Thoracic aorta (tissue), 2 donors: ENCODE data around the gene GLCE. TPM values are rescaled to one million over a fixed set of nuclear protein-coding genes. Genes with fewer than 3 reads are reported as not detected.

ENCODE experiments used
- ATAC-seq: fragments of 150-250 bp; one replicate; pipeline ENCODE4 v1.8.0; 2017; ENCODE audit warnings: low read depth; ENCODE audit not compliant: insufficient number of reproducible peaks, low FRiP score
- DNase-seq: peaks from one replicate; pipeline ENCODE4 v3.0.0-alpha.2; 2020; ENCODE audit warnings: low spot score
- H3K27ac ChIP-seq, 2 donors: fragments of 200-600 bp; sonication (generic); 1 replicate in 1 of 2; 2 replicates in 1 of 2; pipeline ENCODE4 v1.5.1; 2016; ENCODE audit warnings: mild to moderate bottlenecking in 2 of 2, moderate library complexity in 2 of 2
- H3K27me3 ChIP-seq: fragments of 200-600 bp; sonication (generic); replicated peaks from 2 replicates; pipeline ENCODE4 v1.6.0; 2016; ENCODE audit warnings: mild to moderate bottlenecking; ENCODE audit not compliant: insufficient read depth
- H3K36me3 ChIP-seq: fragments of 200-600 bp; sonication (generic); one replicate; pipeline ENCODE4 v1.5.1; 2016
- H3K4me1 ChIP-seq, 2 donors: fragments of 200-600 bp; sonication (generic); 1 replicate in 1 of 2; 2 replicates in 1 of 2; pipeline versions ENCODE4 v1.5.1 to v1.6.0; 2016; ENCODE audit warnings: low read depth in 2 of 2, mild to moderate bottlenecking in 1 of 2; ENCODE audit not compliant: control insufficient read depth in 1 of 2
- H3K4me3 ChIP-seq: fragments of 200-600 bp; sonication (generic); 2 replicates; pipeline ENCODE4 v1.5.1; 2016; ENCODE audit warnings: mild to moderate bottlenecking
- H3K9me3 ChIP-seq: fragments of 200-600 bp; sonication (generic); 2 replicates; pipeline ENCODE4 v1.5.1; 2016
- CTCF ChIP-seq: fragments of 200-600 bp; sonication (generic); IDR thresholded peaks from one replicate; pipeline ENCODE4 v1.5.1; 2019; ENCODE audit warnings: antibody characterized with exemption
- total RNA-seq, 2 donors: library from RNA; depleted of rRNA; stranded (reverse); fragments of >200 nt; gene quantifications; one replicate each; pipeline versions ENCODE4 v1.1.0 to v1.2.3, GENCODE V29; 2016

Gene GLCE
- total RNA-seq, 2 donors from 2014 or later: 8.5 to 11.8 TPM

GRCh38 chr15:69138963-69139362, 21.5 kb upstream of the GLCE start:
- DNase-seq: no peak

GRCh38 chr15:69140306-69140705, 20.1 kb upstream of the GLCE start:
- no peaks in the 10 kb centered on the region for H3K4me1 ChIP-seq
- DNase-seq (no peak), ATAC-seq (no peak)
- no peak for TF ChIP-seq CTCF
- no peaks in the 10 kb centered on the region for H3K36me3 ChIP-seq
- no peaks in the 10 kb centered on the region for H3K27me3 ChIP-seq
- H3K9me3 ChIP-seq: no peaks in the 10 kb centered on the region
- H3K4me3 ChIP-seq: no peak overlapping the region
- no peak overlapping the region for H3K27ac ChIP-seq

More at GRCh38 chr15:69138963-69139362, 21.5 kb upstream of the GLCE start:
- H3K36me3 ChIP-seq: no peaks in the 10 kb centered on the region
- no peaks in the 10 kb centered on the region for H3K27me3 ChIP-seq
- H3K4me3 ChIP-seq: no peak overlapping the region
- no peaks in the 10 kb centered on the region for H3K4me1 ChIP-seq
- no peak overlapping the region for H3K27ac ChIP-seq
- H3K9me3 ChIP-seq: no peaks in the 10 kb centered on the region
- ATAC-seq: no peak
- TF ChIP-seq CTCF: no peak

GRCh38 chr15:69141286-69141701, 19.1 kb upstream of the GLCE start:
- Histone ChIP-seq H3K36me3 (no peaks in the 10 kb centered on the region), H3K27ac (no peak overlapping the region), H3K27me3 (no peaks in the 10 kb centered on the region), H3K9me3 (no peaks in the 10 kb centered on the region), H3K4me1 (no peaks in the 10 kb centered on the region), H3K4me3 (no peak overlapping the region)
- no peak for TF ChIP-seq CTCF
- ATAC-seq: no peak
- no peak for DNase-seq

- no peak overlapping the region for H3K27ac ChIP-seq
- H3K4me3 ChIP-seq: no peak overlapping the region
- no peaks in the 10 kb centered on the region for H3K27me3 ChIP-seq
- no peaks in the 10 kb centered on the region for H3K9me3 ChIP-seq
- H3K36me3 ChIP-seq: no peaks in the 10 kb centered on the region
- DNase-seq: no peak
- TF ChIP-seq CTCF: no peak
- no peak for ATAC-seq
- no peaks in the 10 kb centered on the region for H3K4me1 ChIP-seq
These were observed 18.6 kb upstream of the GLCE start for GRCh38 chr15:69141833-69142232.

GRCh38 chr15:69143756-69144436, 16.5 kb upstream of the GLCE start:
- no peak overlapping the region for H3K27ac ChIP-seq
- ATAC-seq: no peak

More at GRCh38 chr15:69143756-69144436, 16.5 kb upstream of the GLCE start:
- no peaks in the 10 kb centered on the region for H3K36me3 ChIP-seq
- no peaks in the 10 kb centered on the region for H3K9me3 ChIP-seq
- no peaks in the 10 kb centered on the region for H3K27me3 ChIP-seq
- H3K4me3 ChIP-seq: no peak overlapping the region
- no peak for TF ChIP-seq CTCF
- H3K4me1 ChIP-seq: no peaks in the 10 kb centered on the region
- no peak for DNase-seq
